ENCODE results near the gene HS2ST1. TPM values are rescaled to one million over a fixed set of nuclear protein-coding genes. Genes with fewer than 3 reads are reported as not detected.

Gene HS2ST1
- total RNA-seq, 1 experiment from 2014 or later = 30.1 TPM

DNA sequence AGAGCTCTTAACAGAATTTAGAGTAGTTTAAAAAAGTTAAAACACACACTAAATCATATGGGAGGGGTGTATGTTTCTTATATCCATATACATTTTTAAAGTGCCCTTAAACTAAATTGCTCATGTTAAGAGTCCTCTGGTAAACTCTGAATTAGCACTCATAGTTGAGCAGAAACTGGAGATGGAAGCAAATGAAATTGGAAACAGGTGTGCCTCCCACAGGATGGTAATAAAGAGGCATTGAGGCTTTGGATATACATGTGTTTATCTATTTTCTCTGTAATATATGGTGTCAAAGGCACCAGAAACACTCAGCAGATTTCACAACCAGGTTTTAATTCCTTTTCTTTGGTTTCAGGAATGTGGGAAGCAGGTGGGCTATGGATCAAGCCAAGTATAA, 188.6 kb downstream of the HS2ST1 start:
- no TSS peak for BruUV-seq (replicated peaks)
- no peak for TF ChIP-seq ZFX (IDR thresholded peaks at IDR 0.05)
- TF ChIP-seq POLR2A (IDR thresholded peaks at IDR 0.05; ENCODE audit: borderline replicate concordance, extremely low read depth, insufficient read depth, insufficient read length) = no peak
- RAD21 ChIA-PET (ENCODE audit: low non-redundant PET in 1 of 2, low total read pairs in 2 of 2, uncharacterized antibody in 2 of 2, unreplicated experiment in 2 of 2) = no interaction called here
- intact Hi-C loops (cut with micrococcal nuclease) = no loop called here
- H3K27ac ChIP-seq (ENCODE audit: low read depth, low read length) = no peak overlapping the region
- H3K4me3 ChIP-seq (replicated peaks in 1 of 2; ENCODE audit: low read depth in 1 of 2, low read length in 2 of 2) = no peak overlapping the region
- no peaks in the 10 kb centered on the region for H3K79me2 ChIP-seq (ENCODE audit: insufficient read depth, low read length)
- no peaks in the 10 kb centered on the region for H3K4me1 ChIP-seq (ENCODE audit: control insufficient read depth in 1 of 2, insufficient read depth in 2 of 2, low read length in 2 of 2)
- H3K9ac ChIP-seq (ENCODE audit: low read length) = no peak overlapping the region
- ATAC-seq = no peak
- no peaks in the 10 kb centered on the region for H3K9me2 ChIP-seq (ENCODE audit: insufficient read depth)
- H3K27me3 ChIP-seq (ENCODE audit: insufficient read depth, low read length) = no peaks in the 10 kb centered on the region
- H3K36me3 ChIP-seq (ENCODE audit: control insufficient read depth in 1 of 2, insufficient read depth in 2 of 2, low read length in 2 of 2) = no peaks in the 10 kb centered on the region
- H2AFZ ChIP-seq (ENCODE audit: low read depth, low read length, poor library complexity, severe bottlenecking) = no peak overlapping the region
- DNase-seq (ENCODE audit: low read depth, low spot score) = no peak
- POLR2A ChIA-PET = no interaction called here
- H3K4me2 ChIP-seq (ENCODE audit: low read length) = no peak overlapping the region
- CTCF ChIA-PET = no interaction called here
- no peaks in the 10 kb centered on the region for H4K20me1 ChIP-seq (ENCODE audit: insufficient read depth)
- no peaks in the 10 kb centered on the region for H3K9me3 ChIP-seq (ENCODE audit: control insufficient read depth in 1 of 2, insufficient read depth in 1 of 2, low read depth in 1 of 2, low read length in 2 of 2)

DNA sequence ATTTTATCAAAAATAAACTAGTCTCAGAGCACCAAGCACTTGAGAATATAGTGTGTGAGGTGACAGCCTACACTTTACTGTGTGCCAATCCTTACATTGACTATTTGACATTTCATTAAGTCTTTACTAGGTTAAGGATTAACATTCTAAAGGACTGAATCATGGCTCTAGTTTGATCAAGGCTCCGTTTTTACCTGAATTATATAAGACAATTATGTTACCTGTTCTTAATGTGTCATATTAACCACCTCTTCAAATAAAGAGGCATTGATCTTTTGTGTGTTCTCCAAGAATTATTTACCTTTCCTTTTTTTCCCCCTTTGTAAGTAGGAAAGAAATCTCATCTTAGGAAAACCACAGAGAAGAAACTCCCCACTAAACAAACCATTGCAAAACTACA, 189.7 kb downstream of the HS2ST1 start:
- ATAC-seq = no peak
- Histone ChIP-seq H2AFZ (ENCODE audit: low read depth, low read length, poor library complexity, severe bottlenecking) (no peak overlapping the region), H3K4me2 (ENCODE audit: low read length) (no peak overlapping the region), H3K27me3 (ENCODE audit: insufficient read depth, low read length) (no peaks in the 10 kb centered on the region), H3K4me1 (ENCODE audit: control insufficient read depth in 1 of 2, insufficient read depth in 2 of 2, low read length in 2 of 2) (no peaks in the 10 kb centered on the region), H3K9me3 (ENCODE audit: control insufficient read depth in 1 of 2, insufficient read depth in 1 of 2, low read depth in 1 of 2, low read length in 2 of 2) (no peaks in the 10 kb centered on the region), H3K27ac (ENCODE audit: low read depth, low read length) (no peak overlapping the region), H3K36me3 (ENCODE audit: control insufficient read depth in 1 of 2, insufficient read depth in 2 of 2, low read length in 2 of 2) (no peaks in the 10 kb centered on the region), H3K9ac (ENCODE audit: low read length) (no peak overlapping the region), H3K4me3 (replicated peaks in 1 of 2; ENCODE audit: low read depth in 1 of 2, low read length in 2 of 2) (no peak overlapping the region), H4K20me1 (ENCODE audit: insufficient read depth) (no peaks in the 10 kb centered on the region), H3K9me2 (ENCODE audit: insufficient read depth) (no peaks in the 10 kb centered on the region), H3K79me2 (ENCODE audit: insufficient read depth, low read length) (no peaks in the 10 kb centered on the region)
- RAD21 ChIA-PET (ENCODE audit: low non-redundant PET in 1 of 2, low total read pairs in 2 of 2, uncharacterized antibody in 2 of 2, unreplicated experiment in 2 of 2) = no interaction called here
- no TSS peak for BruUV-seq (replicated peaks)
- no peak for DNase-seq (ENCODE audit: low read depth, low spot score)
- POLR2A ChIA-PET = no interaction called here
- intact Hi-C loops (cut with micrococcal nuclease) = no loop called here
- CTCF ChIA-PET = no interaction called here
- TF ChIP-seq REST (IDR thresholded peaks at IDR 0.05; ENCODE audit: low read depth) (no peak), POLR2A (IDR thresholded peaks at IDR 0.05; ENCODE audit: borderline replicate concordance, extremely low read depth, insufficient read depth, insufficient read length) (no peak), ZNF274 (IDR thresholded peaks at IDR 0.05; ENCODE audit: low read depth, low read length) (no peak), TCF7L2 (IDR thresholded peaks at IDR 0.05; ENCODE audit: borderline replicate concordance, extremely low read depth, insufficient read depth, insufficient read length) (no peak), FOSL1 (IDR thresholded peaks at IDR 0.05; ENCODE audit: low read depth) (no peak), CBX3 (IDR thresholded peaks at IDR 0.05; ENCODE audit: low read depth) (no peak), JUND (IDR thresholded peaks at IDR 0.05) (no peak), SRF (IDR thresholded peaks at IDR 0.05; ENCODE audit: low read depth) (no peak), ZBTB33 (IDR thresholded peaks at IDR 0.05; ENCODE audit: extremely low read depth, insufficient replicate concordance, low read length) (no peak), CTCF (IDR thresholded peaks at IDR 0.05 in 2 of 3, conservative IDR thresholded peaks at IDR 0.05 in 1 of 3; ENCODE audit: borderline replicate concordance in 1 of 3, insufficient read depth in 1 of 3, low read depth in 2 of 3, low read length in 2 of 3) (no peak), YY1 (IDR thresholded peaks at IDR 0.05; ENCODE audit: extremely low read depth, insufficient replicate concordance, low read depth, low read length) (no peak), SP1 (IDR thresholded peaks at IDR 0.05; ENCODE audit: low read depth) (no peak)
- TF ChIP-seq, protein P1, sequence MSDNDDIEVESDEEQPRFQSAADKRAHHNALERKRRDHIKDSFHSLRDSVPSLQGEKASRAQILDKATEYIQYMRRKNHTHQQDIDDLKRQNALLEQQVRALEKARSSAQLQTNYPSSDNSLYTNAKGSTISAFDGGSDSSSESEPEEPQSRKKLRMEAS (IDR thresholded peaks at IDR 0.05) = no peak

All from HCT116 (cell line).